Ishikawa (cell line): ENCODE measurements around the gene SDF2L1.

Experiments
- CEBPB ChIP-seq: IDR thresholded peaks from 2 replicates; pipeline ENCODE4 v1.6.1; 2012
- CREB1 ChIP-seq: IDR thresholded peaks from 2 replicates; pipeline ENCODE4 v1.6.1; 2012; ENCODE audit warnings: low read depth
- EGR1 ChIP-seq: IDR thresholded peaks from 2 replicates; pipeline ENCODE4 v1.6.1; 2012
- EP300 ChIP-seq: IDR thresholded peaks from 2 replicates; pipeline ENCODE4 v1.6.1; 2012; ENCODE audit warnings: borderline replicate concordance
- FOXM1 ChIP-seq: IDR thresholded peaks from 2 replicates; pipeline ENCODE4 v1.6.1; 2012; ENCODE audit warnings: low read depth, borderline replicate concordance
- MAX ChIP-seq: IDR thresholded peaks from 2 replicates; pipeline ENCODE4 v1.6.1; 2012
- NFIC ChIP-seq: IDR thresholded peaks from 2 replicates; pipeline ENCODE4 v1.6.1; 2012
- RAD21 ChIP-seq: IDR thresholded peaks from 2 replicates; pipeline ENCODE4 v1.6.1; 2012; ENCODE audit warnings: low read depth
- REST ChIP-seq: IDR thresholded peaks from 2 replicates; pipeline ENCODE4 v1.6.1; 2012; ENCODE audit warnings: low read depth, mild to moderate bottlenecking
- TAF1 ChIP-seq: IDR thresholded peaks from 2 replicates; pipeline ENCODE4 v1.6.1; 2012; ENCODE audit warnings: low read depth, mild to moderate bottlenecking
- TCF12 ChIP-seq: IDR thresholded peaks from 2 replicates; pipeline ENCODE4 v1.6.1; 2012; ENCODE audit warnings: low read depth
- TEAD4 ChIP-seq: IDR thresholded peaks from 2 replicates; pipeline ENCODE4 v1.6.1; 2012
- USF1 ChIP-seq: IDR thresholded peaks from 2 replicates; pipeline ENCODE4 v1.6.1; 2012
- YY1 ChIP-seq: IDR thresholded peaks from 2 replicates; pipeline ENCODE4 v1.6.1; 2012; ENCODE audit warnings: low read depth
- ZBTB7A ChIP-seq: IDR thresholded peaks from 2 replicates; pipeline ENCODE4 v1.6.1; 2012; ENCODE audit warnings: low read depth

SDF2L1 gene

GRCh38 chr22:21650823-21651520 lies 8.9 kb downstream of the SDF2L1 start:
- no peak for TF ChIP-seq YY1
- no peak for TF ChIP-seq TCF12
- no peak for TF ChIP-seq EGR1
- no peak for TF ChIP-seq CEBPB
- TF ChIP-seq EP300: no peak
- no peak for TF ChIP-seq MAX

GRCh38 chr22:21651521-21652009 lies 9.5 kb downstream of the SDF2L1 start:
- TF ChIP-seq TCF12 (no peak), TEAD4 (no peak), EGR1 (no peak), NFIC (no peak), TAF1 (no peak), ZBTB7A (peak; percentile 11; the same call in 1 of the 2 replicates)

- TF ChIP-seq USF1: 0 out of 2 replicates have a peak, but pooled peaks have one; percentile 20
- no peak for TF ChIP-seq CREB1
- TF ChIP-seq RAD21: no peak
- no peak for TF ChIP-seq TCF12
- peak; percentile 76 for TF ChIP-seq FOXM1
- no peak for TF ChIP-seq EGR1
- no peak; the same call in 1 of the 2 replicates for TF ChIP-seq TEAD4
- TF ChIP-seq MAX: peak; percentile 88
- TF ChIP-seq ZBTB7A: peak; percentile 89; the same call in 1 of the 2 replicates
- TF ChIP-seq CEBPB: peak; percentile 60; the same call in 1 of the 2 replicates
- no peak for TF ChIP-seq REST
- TF ChIP-seq TAF1: peak; percentile 75
- no peak for TF ChIP-seq EP300
- no peak for TF ChIP-seq NFIC
- TF ChIP-seq YY1: peak; percentile 84
Measured at GRCh38 chr22:21652010-21652546, 10.0 kb downstream of the SDF2L1 start.

- TF ChIP-seq YY1 (no peak), EP300 (no peak), TCF12 (no peak), CREB1 (no peak), ZBTB7A (no peak; the same call in none of the 2 replicates), TAF1 (no peak), FOXM1 (no peak), REST (no peak), RAD21 (no peak), EGR1 (no peak), NFIC (no peak), MAX (no peak), CEBPB (no peak), USF1 (no peak)
Measured at GRCh38 chr22:21652547-21653545, 10.7 kb downstream of the SDF2L1 start.

GRCh38 chr22:21657020-21657359 lies 14.9 kb downstream of the SDF2L1 start:
- no peak for TF ChIP-seq FOXM1
- TF ChIP-seq USF1: no peak
- no peak for TF ChIP-seq REST
- TF ChIP-seq TEAD4: no peak
- TF ChIP-seq EGR1: no peak
- TF ChIP-seq CREB1: no peak
- TF ChIP-seq MAX: no peak
- TF ChIP-seq EP300: no peak
- TF ChIP-seq YY1: no peak
- TF ChIP-seq ZBTB7A: no peak
- TF ChIP-seq RAD21: no peak
- no peak for TF ChIP-seq CEBPB
- no peak for TF ChIP-seq TCF12
- no peak for TF ChIP-seq TAF1
- no peak for TF ChIP-seq NFIC
